ENCODE measurements around the gene HHAT.

DNA sequence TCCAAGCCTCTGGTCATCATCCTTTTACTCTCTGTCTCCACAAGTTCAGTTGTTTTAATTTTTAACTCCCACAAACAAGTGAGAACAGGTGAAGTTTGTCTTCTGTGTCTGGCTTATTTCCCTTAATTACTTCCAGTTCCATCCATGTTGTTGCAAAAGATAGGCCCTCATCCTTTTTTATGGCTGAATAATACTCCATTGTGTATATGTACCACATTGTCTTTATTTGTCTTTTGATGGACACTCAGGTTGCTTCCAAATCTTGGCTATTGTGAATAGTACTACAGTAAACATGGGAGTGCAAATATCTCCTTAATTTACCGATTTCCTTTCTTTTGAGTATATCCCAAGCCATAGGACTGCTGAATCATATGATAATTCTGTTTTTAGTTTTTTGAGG lies 262.5 kb downstream of the HHAT start:
- TF ChIP-seq CTCF (IDR thresholded peaks at IDR 0.05) (no peak), POLR2A (IDR thresholded peaks at IDR 0.05) (no peak)

Data from lower leg skin (tissue), 3 donors.